Amygdala (tissue), 56 donors: ENCODE measurements around the gene ST6GAL2.
A peak's percentile ranks its signal among the peaks of the same experiment; 100 is the strongest.

Experiments
- DNase-seq, 56 donors: peaks; one replicate each; lab custom pipeline; 2025; lab: John Stamatoyannopoulos, UW

The ST6GAL2 gene

GRCh38 chr2:106867196-106867953 is 18.6 kb downstream of the ST6GAL2 start:
- DNase-seq, result peak in 5 of 56 donors; percentile 20 to 56 (median 37)

GRCh38 chr2:106866641-106867040 is 19.3 kb downstream of the ST6GAL2 start:
- DNase-seq, result no peak

- DNase-seq, result no peak
Measured at GRCh38 chr2:106864051-106864450, 21.9 kb downstream of the ST6GAL2 start.

GRCh38 chr2:106863387-106863786 is 22.6 kb downstream of the ST6GAL2 start:
- no peak for DNase-seq

GRCh38 chr2:106859498-106859897 is 26.5 kb downstream of the ST6GAL2 start:
- no peak for DNase-seq

GRCh38 chr2:106858810-106859209 is 27.2 kb downstream of the ST6GAL2 start:
- peak in 9 of 56 donors; percentile 13 to 64 (median 41) for DNase-seq

- DNase-seq, result no peak
Measured at GRCh38 chr2:106857882-106858478, 28.0 kb downstream of the ST6GAL2 start.

GRCh38 chr2:106853631-106854030 is 32.3 kb downstream of the ST6GAL2 start:
- no peak for DNase-seq

- DNase-seq, result no peak
Measured at GRCh38 chr2:106851881-106852501, 34.0 kb downstream of the ST6GAL2 start.

- DNase-seq, result no peak
Measured at GRCh38 chr2:106851087-106851874, 34.7 kb downstream of the ST6GAL2 start.

GRCh38 chr2:106849253-106849652 is 36.7 kb downstream of the ST6GAL2 start:
- no peak for DNase-seq

GRCh38 chr2:106847366-106847765 is 38.6 kb downstream of the ST6GAL2 start:
- DNase-seq, result no peak

- no peak for DNase-seq
Measured at GRCh38 chr2:106845716-106846115, 40.3 kb downstream of the ST6GAL2 start.

GRCh38 chr2:106843910-106844250 is 42.1 kb downstream of the ST6GAL2 start:
- DNase-seq, result no peak

GRCh38 chr2:106843001-106843909 is 42.7 kb downstream of the ST6GAL2 start:
- no peak for DNase-seq

- DNase-seq, result no peak
Measured at GRCh38 chr2:106841886-106842645, 43.9 kb downstream of the ST6GAL2 start.

- no peak for DNase-seq
Measured at GRCh38 chr2:106840818-106841217, 45.1 kb downstream of the ST6GAL2 start.

GRCh38 chr2:106839849-106840595 is 45.9 kb downstream of the ST6GAL2 start:
- DNase-seq, result peak in 5 of 56 donors; percentile 9 to 32 (median 19)
